GM19240 (cell line): ENCODE measurements around the gene MAST3.

ENCODE experiments used
- DNase-seq: peaks from one replicate; pipeline ENCODE4 v3.0.0; 2011; ENCODE audit warnings: low spot score; ENCODE audit not compliant: insufficient read length

Gene MAST3

DNA sequence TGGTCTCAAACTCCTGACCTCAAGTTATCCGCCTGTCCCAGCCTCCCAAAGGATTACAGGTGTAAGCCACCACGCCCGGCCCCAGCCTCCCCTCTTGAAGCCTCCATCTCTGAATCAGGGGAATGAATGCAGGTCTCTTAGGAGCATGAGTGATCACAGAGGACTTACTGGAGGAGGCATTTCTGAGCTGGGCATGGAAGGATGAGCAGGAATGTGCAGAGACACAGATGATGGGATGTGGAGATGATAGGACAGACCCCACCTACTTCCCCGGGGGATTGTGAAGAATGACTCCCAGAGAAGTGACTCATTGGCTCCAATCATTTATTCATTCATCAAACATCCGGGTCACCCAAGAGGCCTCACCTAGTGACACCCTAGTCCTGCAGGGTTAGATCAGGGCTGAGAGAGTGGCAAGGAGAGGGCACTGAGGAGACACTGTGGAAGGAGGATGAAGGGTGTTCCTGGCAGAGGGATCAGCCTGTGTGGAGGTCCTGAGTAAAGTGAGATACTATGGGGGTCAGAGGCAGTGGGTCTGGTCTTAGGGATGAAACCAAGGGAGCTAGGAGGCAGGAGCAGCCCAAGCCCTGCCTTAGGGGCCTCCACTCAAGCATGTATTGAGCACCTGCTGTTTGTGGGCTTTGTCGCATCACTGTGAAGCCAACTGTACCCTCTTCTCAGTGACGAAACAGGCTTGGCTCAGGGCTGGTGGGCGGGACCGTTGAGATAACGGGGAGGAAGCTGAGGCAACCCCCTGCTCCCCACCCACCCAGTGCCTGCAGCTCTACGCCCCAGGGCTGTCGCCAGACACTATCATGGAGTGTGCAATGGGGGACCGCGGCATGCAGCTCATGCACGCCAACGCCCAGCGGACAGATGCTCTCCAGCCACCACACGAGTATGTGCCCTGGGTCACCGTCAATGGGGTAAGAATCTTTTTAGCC lies 79.1 kb downstream of the MAST3 start:
- DNase-seq = no peak

DNA sequence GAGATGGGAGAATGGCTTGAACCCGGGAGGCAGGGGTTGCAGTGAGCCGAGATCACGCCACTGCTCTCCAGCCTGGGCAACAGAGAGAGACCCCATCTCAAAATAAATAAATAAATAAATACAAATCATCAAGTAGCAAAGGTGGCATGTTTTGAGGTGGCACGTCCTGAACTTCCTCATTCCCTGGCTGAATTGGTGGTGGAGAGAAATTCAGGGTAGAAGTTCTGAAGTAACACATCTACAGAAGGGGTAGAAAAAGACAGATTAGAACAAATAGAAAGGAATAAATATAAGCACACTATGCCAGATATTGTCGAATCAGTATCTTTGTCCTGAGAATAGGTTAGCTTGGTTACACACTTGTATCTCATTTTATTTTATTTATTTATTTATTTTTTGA lies 82.4 kb downstream of the MAST3 start:
- DNase-seq = no peak

DNA sequence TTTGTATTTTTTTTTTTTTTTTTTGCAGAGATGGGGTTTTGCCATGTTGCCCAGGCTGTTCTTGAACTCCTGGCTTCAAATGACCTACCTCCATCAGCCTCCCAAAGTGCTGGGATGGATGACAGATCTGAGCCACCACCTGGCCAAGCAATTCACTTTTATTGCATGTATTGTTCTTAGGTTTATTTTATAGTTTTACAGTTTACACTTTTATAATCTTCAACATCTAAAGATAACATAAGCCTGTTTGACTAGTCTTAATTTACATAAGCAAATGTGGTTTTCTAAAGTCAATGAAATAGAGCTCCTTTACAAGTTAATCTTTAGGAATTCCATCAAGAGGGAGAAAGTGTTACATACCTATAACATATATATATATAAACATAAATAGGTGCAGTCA lies 86.0 kb downstream of the MAST3 start:
- no peak for DNase-seq

DNA sequence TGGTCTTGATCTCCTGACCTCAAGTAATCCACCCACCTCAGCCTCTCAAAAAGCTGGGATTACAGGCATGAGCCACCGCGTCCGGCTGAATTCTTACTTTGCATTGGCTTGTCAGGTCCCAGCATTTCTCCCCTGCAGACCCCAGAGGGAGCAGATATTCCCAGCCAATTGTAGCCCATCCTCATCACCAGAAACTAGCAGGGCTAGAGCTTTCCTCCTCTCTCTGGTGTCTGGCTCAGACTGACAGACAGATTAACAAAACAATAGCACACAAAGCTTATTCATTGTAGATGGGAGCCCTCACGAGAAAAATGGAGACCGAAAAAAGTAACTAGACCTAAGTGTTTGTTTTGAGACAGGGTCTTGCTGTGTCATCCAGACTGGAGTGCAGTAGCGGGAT lies 88.0 kb downstream of the MAST3 start:
- DNase-seq = no peak

DNA sequence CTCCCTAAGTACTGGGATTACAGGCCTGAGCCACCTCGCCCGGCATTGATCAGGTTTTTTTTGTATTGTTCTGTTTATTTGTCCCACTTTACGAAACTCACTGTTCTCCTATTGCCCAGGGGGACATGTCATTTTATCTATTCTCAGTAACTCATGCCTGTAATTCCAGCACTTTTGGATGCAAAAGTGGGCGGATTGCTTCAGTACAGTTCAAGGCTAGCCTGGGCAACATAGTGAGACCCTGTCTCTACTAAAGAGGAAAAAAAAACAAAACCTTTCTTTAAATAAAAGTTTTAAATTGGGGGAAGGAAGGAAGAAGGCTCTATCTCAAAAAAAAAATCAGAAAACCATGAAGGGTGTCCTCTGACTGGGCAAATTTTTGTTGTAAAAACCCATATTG lies 92.7 kb downstream of the MAST3 start:
- no peak for DNase-seq

DNA sequence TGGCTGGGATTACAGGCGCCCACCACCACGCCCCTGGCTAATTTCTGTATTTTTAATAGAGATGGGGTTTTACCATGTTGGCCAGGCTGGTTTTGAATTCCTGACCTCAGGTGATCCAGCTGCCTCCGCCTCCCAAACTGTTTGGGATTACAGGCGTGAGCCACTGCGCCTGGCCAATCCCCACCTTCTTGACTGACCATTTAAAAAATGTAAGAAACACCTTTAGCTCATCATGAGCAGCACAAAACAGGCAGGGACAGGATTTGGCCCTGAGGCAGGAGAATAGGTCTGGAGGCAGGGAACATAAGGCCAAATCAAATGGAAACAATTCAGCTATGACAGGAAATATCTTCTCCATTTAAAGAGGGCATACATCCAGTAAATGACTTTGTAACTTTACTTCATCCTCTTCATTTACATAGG lies 94.1 kb downstream of the MAST3 start:
- no peak for DNase-seq

DNA sequence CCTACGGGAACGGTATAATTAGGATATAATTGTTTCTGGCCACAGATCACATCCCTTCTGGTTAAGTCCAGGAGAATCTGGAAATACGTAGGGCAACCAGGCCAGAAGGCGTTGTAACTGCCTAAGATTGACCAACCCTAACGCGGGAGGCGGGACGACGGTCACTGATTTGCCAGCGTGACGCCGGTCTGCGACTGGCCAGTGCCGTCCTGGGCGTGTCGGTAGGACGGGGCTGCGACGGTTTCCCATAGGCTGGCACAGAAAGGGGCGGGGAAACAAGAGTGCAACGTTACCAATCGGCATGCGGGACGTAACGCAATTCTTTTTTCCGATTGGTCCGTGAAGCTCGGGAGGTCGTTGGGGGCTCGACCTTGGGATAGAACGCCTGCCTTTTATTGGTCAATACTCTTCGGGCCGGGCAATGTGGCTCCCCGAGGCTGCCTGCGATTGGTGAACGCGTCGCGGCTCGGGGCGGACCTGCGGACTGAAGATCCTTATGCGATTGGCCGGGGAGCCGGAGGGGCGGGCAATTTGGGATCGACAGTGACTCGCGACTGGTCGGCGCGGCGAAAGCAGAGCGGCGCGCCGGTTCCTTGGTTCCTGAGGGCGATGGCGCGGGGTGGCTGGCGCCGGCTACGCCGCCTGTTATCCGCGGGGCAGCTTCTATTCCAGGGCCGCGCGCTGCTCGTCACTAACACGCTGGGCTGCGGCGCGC lies 95.3 kb downstream of the MAST3 start, which contains the start of gene MPV17L2:
Gene MPV17L2, plus strand, starts transcription at position 546 of the 715 bp plus-strand sequence. Its CDS starts 64 bp downstream, at position 610.
- no peak for DNase-seq

DNA sequence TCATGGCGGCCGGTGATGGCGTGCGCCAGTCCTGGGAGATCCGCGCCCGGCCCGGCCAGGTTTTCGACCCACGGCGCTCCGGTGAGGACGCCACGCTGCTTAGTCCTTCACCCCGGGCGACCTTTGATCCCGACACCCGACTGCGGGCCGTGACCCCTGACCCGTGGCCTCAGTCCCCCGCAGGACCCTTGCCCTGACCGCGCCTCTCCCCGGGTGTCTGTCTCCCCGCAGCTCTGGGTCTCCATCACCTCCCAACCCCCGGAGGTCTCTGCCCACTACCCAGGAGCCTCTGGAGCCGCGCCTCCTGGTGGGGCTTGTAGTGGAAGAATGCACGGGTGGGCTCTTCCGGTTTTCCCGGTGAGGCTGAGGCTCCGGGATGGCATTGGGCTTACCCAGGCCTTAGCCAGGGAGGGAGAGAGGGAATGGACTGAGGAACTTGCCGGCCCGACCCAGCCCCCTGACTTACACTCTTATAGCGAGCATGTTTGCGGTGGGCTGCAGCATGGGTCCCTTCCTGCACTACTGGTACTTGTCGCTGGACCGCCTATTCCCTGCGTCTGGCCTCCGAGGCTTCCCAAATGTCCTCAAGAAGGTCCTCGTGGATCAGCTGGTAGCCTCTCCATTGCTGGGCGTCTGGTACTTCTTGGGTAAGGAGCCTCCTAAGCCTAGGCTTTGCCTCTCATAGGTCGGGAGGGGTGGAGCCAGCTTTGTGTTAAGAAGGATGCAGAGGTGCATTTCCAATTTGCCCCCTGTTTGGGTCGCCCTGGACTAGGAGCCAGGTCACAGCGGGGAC lies 96.0 kb downstream of the MAST3 start:
- DNase-seq = no peak

DNA sequence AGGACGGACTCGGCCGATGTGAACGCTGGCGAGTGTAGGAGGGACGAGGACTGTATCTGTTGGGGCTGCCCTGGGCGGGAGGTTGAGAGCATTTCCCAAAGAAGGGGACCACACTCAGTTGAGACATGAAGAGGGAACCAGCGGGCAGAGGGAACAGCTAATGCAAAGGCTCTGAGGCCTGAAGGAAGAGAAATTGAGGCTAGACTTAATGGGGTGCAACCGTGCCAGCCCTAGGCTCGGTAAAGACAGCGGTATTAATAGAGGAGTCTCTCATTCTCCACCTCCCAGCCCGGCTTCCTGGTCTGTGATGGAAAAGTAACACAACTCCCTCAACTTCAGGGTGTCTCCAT lies 96.6 kb downstream of the MAST3 start:
- no peak for DNase-seq

DNA sequence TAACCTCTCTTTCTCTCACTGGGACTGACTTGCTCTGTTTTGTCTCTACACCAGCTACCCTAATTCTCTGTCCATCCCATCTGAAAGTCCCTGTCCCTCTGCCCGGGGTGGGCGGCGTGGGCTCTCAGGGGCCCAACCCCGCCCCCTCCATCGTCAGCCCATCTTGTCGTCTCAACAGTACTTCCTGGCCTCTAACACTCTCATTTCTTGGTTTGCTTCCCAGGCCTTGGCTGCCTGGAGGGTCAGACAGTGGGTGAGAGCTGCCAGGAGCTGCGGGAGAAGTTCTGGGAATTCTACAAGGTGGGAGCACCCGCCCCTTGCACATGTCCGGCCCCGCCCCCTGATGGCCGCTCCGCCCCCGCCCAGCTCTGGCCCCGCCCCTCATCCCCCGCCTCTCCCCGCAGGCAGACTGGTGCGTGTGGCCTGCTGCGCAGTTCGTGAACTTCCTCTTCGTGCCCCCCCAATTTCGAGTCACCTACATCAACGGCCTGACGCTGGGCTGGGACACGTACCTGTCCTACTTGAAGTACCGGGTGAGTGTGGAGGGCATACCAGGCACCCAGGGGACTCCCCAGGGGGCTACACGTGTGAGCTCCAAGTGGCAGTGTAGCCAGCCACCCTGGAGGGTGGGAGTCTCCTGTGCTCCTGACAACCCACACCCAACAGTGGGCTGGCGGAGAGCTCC lies 97.1 kb downstream of the MAST3 start:
- DNase-seq = no peak

DNA sequence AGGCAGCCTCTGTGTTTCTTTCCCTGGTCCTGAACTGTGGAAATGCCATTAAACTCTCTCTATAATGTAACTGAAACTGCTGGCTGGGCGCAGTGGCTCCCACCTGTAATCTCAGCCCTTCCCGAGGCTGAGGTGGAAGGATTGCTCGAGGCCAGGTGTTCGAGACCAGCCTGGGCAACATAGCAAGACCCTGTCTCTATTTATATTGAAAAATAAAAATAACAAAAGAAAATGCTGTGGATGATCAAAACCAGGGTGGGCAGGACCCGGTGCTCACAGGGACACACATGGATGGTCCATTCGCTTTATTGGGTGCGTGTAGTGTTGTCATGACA lies 98.9 kb downstream of the MAST3 start:
- no peak for DNase-seq

DNA sequence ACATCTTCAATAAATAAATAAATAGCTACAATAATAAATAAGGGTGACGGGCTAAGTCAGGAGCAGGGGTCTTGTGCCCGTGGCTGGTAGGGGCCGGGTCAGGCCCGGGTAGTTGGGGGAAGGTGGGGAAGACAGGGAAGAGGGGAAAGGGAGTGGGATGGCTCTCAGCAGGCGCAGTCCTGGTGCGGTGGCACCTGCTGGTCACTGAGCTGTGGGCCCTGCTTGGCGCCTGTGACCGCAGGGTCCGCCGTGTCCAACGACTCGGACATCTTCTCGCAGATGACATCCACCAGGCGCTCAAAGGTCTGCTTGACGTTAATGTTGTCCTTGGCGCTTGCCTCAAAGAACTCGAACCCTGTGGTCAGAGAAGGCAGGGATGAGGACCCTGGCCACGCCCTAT lies 99.7 kb downstream of the MAST3 start:
- DNase-seq = no peak

DNA sequence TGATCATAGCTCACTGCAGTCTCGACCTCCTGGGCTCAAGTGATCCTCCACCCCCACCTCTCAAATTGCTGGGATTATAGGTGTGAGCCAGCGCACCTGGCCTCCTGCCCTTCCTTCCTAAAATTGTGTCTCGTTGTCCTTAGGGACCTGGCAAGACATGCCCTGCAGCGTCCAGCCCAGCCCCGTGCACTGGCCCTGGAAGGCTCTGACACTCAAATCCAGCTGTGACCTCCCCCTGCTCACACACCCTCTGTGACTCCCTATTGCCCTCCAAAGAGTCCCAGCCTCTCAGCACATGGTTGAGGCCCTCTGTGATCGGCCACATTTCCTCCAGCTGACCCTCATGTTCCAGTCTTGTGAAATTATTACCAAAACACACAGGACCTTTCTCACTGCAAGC lies 100.4 kb downstream of the MAST3 start:
- no peak for DNase-seq

DNA sequence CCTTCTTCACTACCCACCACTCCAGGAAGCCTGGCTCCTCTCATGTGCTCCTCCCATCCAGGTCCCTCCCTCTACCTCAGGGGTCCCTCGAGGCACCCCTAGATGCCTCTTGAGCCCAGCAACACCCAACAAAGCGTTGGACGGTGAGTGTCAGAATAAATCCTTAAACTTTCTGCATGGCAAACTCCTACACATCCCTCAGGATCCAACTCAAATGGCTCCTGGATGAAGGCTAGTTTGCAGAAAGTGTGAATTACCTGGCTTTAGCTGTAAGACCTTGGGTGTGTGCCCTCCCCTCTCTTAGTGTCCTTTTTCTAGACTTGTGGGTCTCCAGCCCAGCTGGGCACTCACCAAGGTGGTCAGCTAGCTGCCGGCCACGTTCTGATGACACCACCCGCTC lies 100.8 kb downstream of the MAST3 start:
- DNase-seq = no peak
